H1 (cell line): Measurements from ENCODE around the gene UMPS. TPM values are rescaled to one million over a fixed set of nuclear protein-coding genes. Genes with fewer than 3 reads are reported as not detected.

ENCODE experiments used
- CTCF ChIA-PET: fragments of 300-600 bp; sonication (Branson Sonifier 250); formaldehyde crosslinking; loops from one replicate; lab custom pipeline; 2021; ENCODE audit not compliant: partially characterized antibody; lab: Charles Lee
- POLR2A ChIA-PET: fragments of 300-600 bp; sonication (Branson Sonifier 250); formaldehyde crosslinking; loops from one replicate; lab custom pipeline; 2021; ENCODE audit warnings: inconsistent platforms; ENCODE audit not compliant: partially characterized antibody; lab: Charles Lee
- DNase-seq, 2 experiments: peaks; one replicate each; pipeline versions ENCODE4 v3.0.0 to v3.0.0-alpha.2; 2010 to 2022; ENCODE audit warnings: low spot score in 2 of 2, low read depth in 1 of 2, mixed read lengths in 1 of 2
- FAIRE-seq: peaks from 2 replicates; lab custom pipeline; 2011; peaks lifted over from hg19 to GRCh38; lab: Jason Lieb, UNC
- H2AFZ ChIP-seq: 2 replicates; pipeline ENCODE4 v1.8.1; 2012; ENCODE audit warnings: low read length, inconsistent platforms
- H2AK5ac ChIP-seq: 2 replicates; pipeline ENCODE4 v1.6.1; 2013; ENCODE audit warnings: low read depth, low read length
- H2BK120ac ChIP-seq: replicated peaks from 2 replicates; pipeline ENCODE3; 2013; ENCODE audit warnings: low read depth, low read length, inconsistent platforms
- H2BK12ac ChIP-seq: 2 replicates; pipeline ENCODE4 v1.6.1; 2013; ENCODE audit warnings: low read depth, low read length
- H2BK15ac ChIP-seq: 2 replicates; pipeline ENCODE4 v1.6.1; 2013; ENCODE audit warnings: low read length
- H2BK20ac ChIP-seq: 2 replicates; pipeline ENCODE4 v1.6.1; 2013; ENCODE audit warnings: low read length
- H2BK5ac ChIP-seq: 2 replicates; pipeline ENCODE4 v1.6.1; 2013; ENCODE audit warnings: low read depth, low read length
- H3K14ac ChIP-seq: 2 replicates; pipeline ENCODE4 v1.6.1; 2013; ENCODE audit warnings: inconsistent platforms; ENCODE audit not compliant: insufficient read length
- H3K18ac ChIP-seq: 2 replicates; pipeline ENCODE4 v1.6.1; 2013; ENCODE audit warnings: low read length; ENCODE audit errors: extremely low read depth
- H3K23ac ChIP-seq: 2 replicates; pipeline ENCODE4 v1.6.1; 2013; ENCODE audit warnings: inconsistent platforms; ENCODE audit not compliant: insufficient read length
- H3K23me2 ChIP-seq: 2 replicates; pipeline ENCODE4 v1.6.1; 2013; ENCODE audit warnings: low read depth, low read length
- H3K27ac ChIP-seq: 2 replicates; pipeline ENCODE4 v1.6.1; 2011; ENCODE audit warnings: low read depth, low read length, inconsistent platforms
- H3K27me3 ChIP-seq, 4 experiments: replicated peaks in 1 of 4; 1 replicate in 1 of 4; 2 replicates in 3 of 4; pipeline versions ENCODE4 v1.6.1 to v1.8.1; 2011 to 2013; ENCODE audit warnings: low read length in 3 of 4, mild to moderate bottlenecking in 3 of 4, inconsistent platforms in 2 of 4, mixed read lengths in 2 of 4, moderate library complexity in 1 of 4; ENCODE audit not compliant: control insufficient read depth in 3 of 4, insufficient read depth in 3 of 4; ENCODE audit errors: extremely low read depth in 1 of 4
- H3K36me3 ChIP-seq, 4 experiments: 2 replicates each; pipeline versions ENCODE4 v1.6.1 to v1.8.1; 2011 to 2013; ENCODE audit warnings: mild to moderate bottlenecking in 4 of 4, low read length in 3 of 4, moderate library complexity in 2 of 4, control low read depth in 1 of 4, inconsistent platforms in 1 of 4; ENCODE audit not compliant: insufficient read depth in 4 of 4, control insufficient read depth in 2 of 4
- H3K4ac ChIP-seq: replicated peaks from 2 replicates; pipeline ENCODE3; 2013; ENCODE audit warnings: low read length, low read depth, mixed read lengths, inconsistent platforms; ENCODE audit not compliant: insufficient read length
- H3K4me1 ChIP-seq, 4 experiments: replicated peaks in 1 of 4; 1 replicate in 1 of 4; 2 replicates in 3 of 4; pipeline versions ENCODE4 v1.6.1 to v1.8.1; 2011 to 2013; ENCODE audit warnings: low read length in 3 of 4, inconsistent platforms in 2 of 4, mixed read lengths in 1 of 4; ENCODE audit not compliant: insufficient read depth in 4 of 4, control insufficient read depth in 3 of 4
- H3K4me2 ChIP-seq, 2 experiments: 2 replicates each; pipeline versions ENCODE4 v1.6.1 to v1.8.1; 2011 to 2013; ENCODE audit warnings: low read depth in 2 of 2, low read length in 2 of 2, control low read depth in 1 of 2, inconsistent platforms in 1 of 2, mild to moderate bottlenecking in 1 of 2; ENCODE audit not compliant: insufficient read depth in 1 of 2
- H3K4me3 ChIP-seq, 4 experiments: fragments of 200-600, 300-600 bp in 1 of 4; sonication (generic), shearing (Covaris generic), sonication (Bioruptor Twin) in 1 of 4; 2 replicates each; pipeline versions ENCODE4 v1.5.1 to v1.8.1; 2011 to 2016; ENCODE audit warnings: low read length in 4 of 4, low read depth in 3 of 4, control low read depth in 2 of 4, inconsistent platforms in 2 of 4, mild to moderate bottlenecking in 2 of 4, mixed read lengths in 1 of 4, moderate library complexity in 1 of 4; ENCODE audit not compliant: insufficient read depth in 2 of 4; ENCODE audit errors: extremely low read depth in 1 of 4
- H3K56ac ChIP-seq: replicated peaks from 2 replicates; pipeline ENCODE3; 2013; ENCODE audit warnings: low read depth, mild to moderate bottlenecking, mixed read lengths, low read length, inconsistent platforms; ENCODE audit not compliant: insufficient read length
- H3K79me1 ChIP-seq: 2 replicates; pipeline ENCODE4 v1.6.1; 2013; ENCODE audit warnings: low read depth, low read length, control low read depth
- H3K79me2 ChIP-seq, 2 experiments: 2 replicates each; pipeline versions ENCODE4 v1.6.1 to v1.8.1; 2012 to 2013; ENCODE audit warnings: low read length in 2 of 2, mild to moderate bottlenecking in 2 of 2, inconsistent platforms in 1 of 2; ENCODE audit not compliant: insufficient read depth in 2 of 2, control insufficient read depth in 1 of 2
- H3K9ac ChIP-seq, 4 experiments: replicated peaks in 1 of 4; 1 replicate in 1 of 4; 2 replicates in 3 of 4; pipeline versions ENCODE4 v1.6.1 to v1.8.1; 2011 to 2013; ENCODE audit warnings: low read depth in 3 of 4, low read length in 3 of 4, control low read depth in 2 of 4, mild to moderate bottlenecking in 2 of 4, moderate library complexity in 2 of 4, inconsistent platforms in 1 of 4; ENCODE audit errors: extremely low read depth in 1 of 4
- H3K9me3 ChIP-seq, 2 experiments: 2 replicates each; pipeline versions ENCODE4 v1.6.1 to v1.8.1; 2012 to 2013; ENCODE audit warnings: mild to moderate bottlenecking in 2 of 2, moderate library complexity in 2 of 2, control low read depth in 1 of 2, inconsistent platforms in 1 of 2, low read depth in 1 of 2, low read length in 1 of 2, mixed read lengths in 1 of 2; ENCODE audit not compliant: insufficient read depth in 2 of 2
- H4K20me1 ChIP-seq, 2 experiments: replicated peaks in 1 of 2; 2 replicates each; pipeline versions ENCODE3 to v1.8.1; 2011 to 2013; ENCODE audit warnings: inconsistent platforms in 2 of 2, low read length in 2 of 2, mild to moderate bottlenecking in 1 of 2; ENCODE audit not compliant: insufficient read depth in 2 of 2, control insufficient read depth in 1 of 2
- H4K5ac ChIP-seq: 2 replicates; pipeline ENCODE4 v1.6.1; 2013; ENCODE audit warnings: low read length, low read depth, mixed read lengths, inconsistent platforms; ENCODE audit not compliant: insufficient read length
- H4K8ac ChIP-seq: 2 replicates; pipeline ENCODE4 v1.8.0; 2013; ENCODE audit warnings: mild to moderate bottlenecking, moderate library complexity, low read length, inconsistent platforms; ENCODE audit not compliant: insufficient read depth; ENCODE audit errors: extremely low read depth
- H4K91ac ChIP-seq: replicated peaks from 2 replicates; pipeline ENCODE3; 2013; ENCODE audit warnings: low read length, mixed read lengths, inconsistent platforms; ENCODE audit not compliant: insufficient read length
- SRF ChIP-seq: IDR thresholded peaks from 2 replicates; pipeline ENCODE4 v1.6.1; 2011; ENCODE audit warnings: mild to moderate bottlenecking, low read depth, low read length, moderate library complexity
- TAF1 ChIP-seq: IDR thresholded peaks from 2 replicates; pipeline ENCODE4 v1.6.1; 2011; ENCODE audit warnings: mild to moderate bottlenecking, low read depth, low read length
- TAF7 ChIP-seq: optimal IDR thresholded peaks from 2 replicates; pipeline ENCODE3; 2011; ENCODE audit warnings: low read depth, mild to moderate bottlenecking, inconsistent platforms, low read length, moderate library complexity, borderline replicate concordance
- WGBS, 2 experiments: shearing (Covaris generic) in 1 of 2; methylation state at CpG; one replicate each; pipeline versions ENCODE4 v1.1.6 to v1.1.7; 2013 to 2015; ENCODE audit warnings: low lambda C conversion rate in 2 of 2, mixed read lengths in 2 of 2, inconsistent platforms in 1 of 2, low coverage in 1 of 2, missing lambda C conversion rate in 1 of 2; ENCODE audit not compliant: insufficient replicate concordance in 2 of 2, insufficient coverage in 1 of 2, insufficient read length in 1 of 2; ENCODE audit errors: extremely low coverage in 1 of 2, missing lambda C conversion rate in 1 of 2; 5-methylcytosine and 5-hydroxymethylcytosine counted together
- polyA plus RNA-seq, 7 experiments: library from polyadenylated mRNA; depleted of rRNA in 3 of 7; stranded (reverse) in 5 of 7; unstranded in 2 of 7; fragments of >200 nt in 5 of 7; fragments of 200-250 nt in 2 of 7; gene quantifications; 1 replicate in 5 of 7; 2 replicates in 1 of 7; 4 replicates in 1 of 7; pipeline versions ENCODE4 v1.2.1 to v1.2.3, GENCODE V29; 2011 to 2013; ENCODE audit warnings: missing spikeins in 2 of 7, mixed read lengths in 2 of 7
- total RNA-seq: library from RNA; stranded (reverse); fragmentation: NEBNext Ultra II Directional; extraction: Animal tissue kit (Norgen Biotek cat#: 25700); gene quantifications from 2 replicates; pipeline ENCODE4 v1.2.1, GENCODE V29; 2021

Gene UMPS
- total and polyA plus RNA-seq, 2 of the 8 experiments (the other 6 are each of a cell fraction or from before 2014, with no cell fraction given) = 32.8 to 59.0 TPM

DNA sequence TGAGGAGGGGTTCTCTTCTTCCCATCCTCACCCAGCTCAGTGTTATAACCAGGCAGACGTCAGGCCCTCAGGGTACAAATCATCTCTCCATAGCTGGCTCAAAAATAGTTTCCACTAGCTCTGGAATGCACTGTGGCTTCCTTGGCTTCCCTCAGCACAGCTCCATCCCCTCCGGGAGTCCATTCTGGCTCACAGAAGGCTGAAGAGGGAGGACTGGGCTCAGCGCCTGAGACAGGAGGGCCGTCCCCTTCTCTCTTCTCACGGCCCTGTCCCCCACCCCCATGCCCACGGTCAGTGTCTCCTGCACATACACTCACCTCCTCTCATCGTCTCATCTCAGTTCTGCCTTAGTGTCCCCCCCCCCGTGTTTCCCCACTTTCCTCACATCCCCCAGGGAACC, 50.1 kb downstream of the UMPS start:
- Histone ChIP-seq H3K9me3 (no peaks in the 10 kb centered on the region), H3K27me3 (no peaks in the 10 kb centered on the region), H2BK12ac (no peak overlapping the region), H3K23ac (no peak overlapping the region), H3K36me3 (peaks cover 0 to 4% (median 0%) of the 10 kb centered on the region in 4 experiments; a peak in 3 of 8 replicates), H3K4ac (no peak overlapping the region), H4K5ac (no peak overlapping the region), H2AK5ac (0 out of 2 replicates have a peak overlapping the region, but pooled peaks have one; percentile 18), H4K91ac (no peak overlapping the region), H2AFZ (no peak overlapping the region), H4K8ac (no peak overlapping the region), H3K4me1 (peaks cover 0 to 12% (median 6%) of the 10 kb centered on the region in 4 experiments; a peak in 6 of 7 replicates), H2BK15ac (0 out of 2 replicates have a peak overlapping the region, but pooled peaks have one; percentile 22), H3K18ac (0 out of 2 replicates have a peak overlapping the region, but pooled peaks have one; percentile 39), H3K14ac (no peak overlapping the region), H2BK20ac (peak overlapping the region; percentile 63; the same call in 1 of the 2 replicates), H2BK5ac (peak overlapping the region; percentile 86), H3K4me2 (no peak overlapping the region), H3K79me1 (no peaks in the 10 kb centered on the region; the same call in 1 of the 2 replicates), H3K23me2 (no peaks in the 10 kb centered on the region), H3K79me2 (no peaks in the 10 kb centered on the region), H3K4me3 (no peak overlapping the region), H3K56ac (no peak overlapping the region), H2BK120ac (no peak overlapping the region), H3K27ac (peak overlapping the region; percentile 30; the same call in 1 of the 2 replicates), H3K9ac (no peak overlapping the region), H4K20me1 (peaks cover 0 to 2% of the 10 kb centered on the region in 2 experiments)
- no peak for FAIRE-seq
- 71% methylated on average over 2 of the region's 8 CpGs; no CpG with 5 or more reads in 1 of the 2 experiments for WGBS, 2 experiments
- ChIA-PET CTCF (interaction anchor here (0.6 to 4.0 kb wide), 10 partner anchors 18 to 148 kb away, joined by 3 to 17 read pairs (median 4); no protein-coding TSS in a partner anchor), POLR2A (interaction anchor here (0.6 to 1.3 kb wide), 7 partner anchors 11 to 107 kb away, joined by 3 to 4 read pairs (median 3); partner anchors contain the start of gene ITGB5)
- TF ChIP-seq SRF (no peak), TAF7 (no peak), TAF1 (no peak)
- DNase-seq = no peak
